AG09309 (cell line): ENCODE data around the gene FAM167B.
"Not testable (repeated sequence)": the region's sequence is repeated elsewhere in the genome, so short reads cannot be mapped to it uniquely, and the experiment has no call there.

Experiments used
- DNase-seq: peaks from one replicate; pipeline ENCODE4 v3.0.0-alpha.2; 2010; ENCODE audit warnings: low read depth
- H3K4me3 ChIP-seq: 2 replicates; pipeline ENCODE4 v1.5.1; 2011; ENCODE audit warnings: mild to moderate bottlenecking, low read depth, low read length, moderate library complexity; ENCODE audit not compliant: control insufficient read depth
- CTCF ChIP-seq: IDR thresholded peaks from 2 replicates; pipeline ENCODE4 v1.5.1; 2011; ENCODE audit warnings: mild to moderate bottlenecking, low read depth, low read length, inconsistent platforms; ENCODE audit not compliant: insufficient read depth, control insufficient read depth; ENCODE audit errors: missing control alignments

FAM167B gene

GRCh38 chr1:32274646-32275340 lies 27.8 kb downstream of the FAM167B start:
- DNase-seq, result no peak
- no peak overlapping the region for H3K4me3 ChIP-seq
- TF ChIP-seq CTCF, result no peak

GRCh38 chr1:32275424-32275823 lies 28.4 kb downstream of the FAM167B start:
- no peak for DNase-seq
- no peak for TF ChIP-seq CTCF
- no peak overlapping the region for H3K4me3 ChIP-seq

- no peak overlapping the region for H3K4me3 ChIP-seq
- no peak for TF ChIP-seq CTCF
- no peak for DNase-seq
Measured at GRCh38 chr1:32276032-32276782, 29.2 kb downstream of the FAM167B start.

GRCh38 chr1:32284777-32285176 lies 37.8 kb downstream of the FAM167B start:
- not testable (repeated sequence) for DNase-seq

GRCh38 chr1:32285658-32286057 lies 38.6 kb downstream of the FAM167B start:
- no peak for TF ChIP-seq CTCF
- DNase-seq, result no peak
- H3K4me3 ChIP-seq, result no peak overlapping the region

More at GRCh38 chr1:32284777-32285176, 37.8 kb downstream of the FAM167B start:
- H3K4me3 ChIP-seq, result not testable (repeated sequence)

- TF ChIP-seq CTCF, result no peak
- H3K4me3 ChIP-seq, result no peak overlapping the region
- no peak for DNase-seq
Measured at GRCh38 chr1:32286763-32287162, 39.7 kb downstream of the FAM167B start.

GRCh38 chr1:32289256-32289655 lies 42.2 kb downstream of the FAM167B start:
- TF ChIP-seq CTCF, result no peak
- H3K4me3 ChIP-seq, result no peak overlapping the region
- DNase-seq, result no peak
